Measurements from ENCODE around the gene KLHDC9. TPM values are rescaled to one million over a fixed set of nuclear protein-coding genes. Genes with fewer than 3 reads are reported as not detected.

KLHDC9 gene
- total RNA-seq, 1 donor: 2.2 TPM

DNA sequence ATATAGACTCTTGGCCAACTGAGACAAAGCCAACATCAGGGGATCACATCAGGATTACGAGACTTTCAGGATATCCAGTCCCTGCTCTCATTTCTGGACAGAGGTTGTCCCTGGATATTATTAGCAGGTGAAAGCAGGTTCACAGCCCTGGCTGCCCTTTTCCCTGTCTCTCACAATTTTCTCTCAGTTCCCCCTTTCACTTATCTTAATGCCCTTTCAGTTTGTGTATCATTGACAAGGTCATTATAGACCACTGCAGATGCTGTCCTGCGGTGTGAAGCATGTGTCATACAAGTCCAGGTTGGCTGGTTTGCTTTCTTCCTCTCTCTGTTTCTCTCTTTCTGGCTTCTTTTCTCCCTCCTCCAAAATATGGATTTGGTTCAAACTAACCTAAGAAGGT is 2.1 kb upstream of the KLHDC9 start:
- H3K4me3 ChIP-seq (ENCODE audit: low read depth, low read length): no peak overlapping the region
- DNase-seq (ENCODE audit: low read depth): no peak
- TF ChIP-seq, protein P1, sequence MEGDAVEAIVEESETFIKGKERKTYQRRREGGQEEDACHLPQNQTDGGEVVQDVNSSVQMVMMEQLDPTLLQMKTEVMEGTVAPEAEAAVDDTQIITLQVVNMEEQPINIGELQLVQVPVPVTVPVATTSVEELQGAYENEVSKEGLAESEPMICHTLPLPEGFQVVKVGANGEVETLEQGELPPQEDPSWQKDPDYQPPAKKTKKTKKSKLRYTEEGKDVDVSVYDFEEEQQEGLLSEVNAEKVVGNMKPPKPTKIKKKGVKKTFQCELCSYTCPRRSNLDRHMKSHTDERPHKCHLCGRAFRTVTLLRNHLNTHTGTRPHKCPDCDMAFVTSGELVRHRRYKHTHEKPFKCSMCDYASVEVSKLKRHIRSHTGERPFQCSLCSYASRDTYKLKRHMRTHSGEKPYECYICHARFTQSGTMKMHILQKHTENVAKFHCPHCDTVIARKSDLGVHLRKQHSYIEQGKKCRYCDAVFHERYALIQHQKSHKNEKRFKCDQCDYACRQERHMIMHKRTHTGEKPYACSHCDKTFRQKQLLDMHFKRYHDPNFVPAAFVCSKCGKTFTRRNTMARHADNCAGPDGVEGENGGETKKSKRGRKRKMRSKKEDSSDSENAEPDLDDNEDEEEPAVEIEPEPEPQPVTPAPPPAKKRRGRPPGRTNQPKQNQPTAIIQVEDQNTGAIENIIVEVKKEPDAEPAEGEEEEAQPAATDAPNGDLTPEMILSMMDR (IDR thresholded peaks at IDR 0.05; ENCODE audit: insufficient read depth, low read depth, low read length): no peak

DNA sequence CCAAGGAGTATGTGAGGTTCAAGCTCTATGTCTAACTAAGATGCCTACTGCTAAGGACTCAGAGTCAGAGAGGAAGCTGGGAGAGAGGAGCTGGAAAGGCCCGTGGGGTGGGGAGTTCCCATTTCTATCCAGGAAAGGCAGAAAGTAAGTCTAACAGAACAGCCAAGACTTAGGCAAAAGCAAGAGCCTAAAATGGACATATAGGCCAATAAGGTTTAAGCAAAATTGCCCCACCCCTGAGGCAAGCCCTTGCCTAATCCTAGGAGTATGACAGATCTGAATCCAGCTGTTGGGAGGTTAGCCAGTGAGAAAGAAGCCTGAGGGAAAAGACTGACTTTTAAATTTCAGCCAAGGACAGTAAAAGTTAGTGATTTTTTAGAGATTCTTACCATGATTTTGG is 1.6 kb upstream of the KLHDC9 start:
- TF ChIP-seq, protein P1 (IDR thresholded peaks at IDR 0.05; ENCODE audit: insufficient read depth, low read depth, low read length): no peak
- no peak overlapping the region for H3K4me3 ChIP-seq (ENCODE audit: low read depth, low read length)
- DNase-seq (ENCODE audit: low read depth): peak; percentile 87

DNA sequence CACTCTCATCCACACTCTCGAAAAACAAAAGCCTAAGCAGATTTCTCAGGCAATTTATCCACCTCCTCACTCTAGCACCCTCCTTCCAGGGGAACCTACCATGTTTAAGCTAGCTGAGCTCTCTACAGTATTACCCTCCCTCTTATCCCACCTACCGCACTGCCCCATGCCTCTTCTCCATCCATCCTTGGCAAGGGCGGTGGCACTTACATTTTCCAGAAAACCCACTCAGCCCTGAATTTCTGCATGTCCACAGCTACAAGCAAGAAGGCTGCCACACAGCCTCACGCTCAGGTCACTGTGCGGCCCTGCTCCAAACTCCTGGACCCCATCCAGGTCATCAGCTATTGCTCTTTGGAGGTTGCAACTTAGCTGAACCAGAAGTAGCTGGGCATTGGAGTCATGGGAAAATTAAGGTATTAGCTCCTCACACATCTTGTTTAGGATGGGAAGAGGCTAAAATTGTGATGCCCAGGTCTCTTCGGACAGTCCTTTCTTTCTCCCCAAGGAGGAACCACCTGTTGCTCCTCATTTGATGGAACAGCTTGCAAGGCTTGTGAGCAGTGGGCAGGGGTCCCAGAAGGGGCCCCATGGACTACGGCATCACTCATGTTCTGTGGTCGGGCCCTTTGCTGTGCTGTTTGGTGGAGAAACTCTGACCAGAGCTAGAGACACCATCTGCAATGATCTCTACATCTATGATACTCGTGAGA is 1.1 kb downstream of the KLHDC9 start:
- DNase-seq (ENCODE audit: low read depth): no peak
- TF ChIP-seq, protein P1 (IDR thresholded peaks at IDR 0.05; ENCODE audit: insufficient read depth, low read depth, low read length): no peak
- no peak overlapping the region for H3K4me3 ChIP-seq (ENCODE audit: low read depth, low read length)

DNA sequence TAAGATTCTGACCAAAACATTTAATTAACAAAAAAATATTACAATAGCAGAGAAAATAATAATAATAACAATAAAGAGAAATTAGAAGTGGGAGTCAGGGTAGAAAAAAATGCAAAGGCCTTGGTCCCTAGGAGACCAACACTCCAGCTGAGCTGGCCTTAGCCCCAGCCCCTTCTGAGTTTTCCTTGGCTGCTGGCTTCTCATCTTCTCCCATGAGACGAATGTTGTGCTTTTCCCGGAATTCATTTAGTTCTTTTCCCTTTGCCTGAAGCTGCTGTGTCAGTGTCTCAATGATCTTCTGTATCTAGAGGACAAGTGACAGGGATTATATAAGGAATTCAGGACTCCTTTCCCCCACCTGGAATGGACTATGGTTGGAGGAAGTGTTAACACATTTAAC is 2.4 kb downstream of the KLHDC9 start:
- TF ChIP-seq, protein P1 (IDR thresholded peaks at IDR 0.05; ENCODE audit: insufficient read depth, low read depth, low read length): no peak
- no peak overlapping the region for H3K4me3 ChIP-seq (ENCODE audit: low read depth, low read length)
- DNase-seq (ENCODE audit: low read depth): no peak

DNA sequence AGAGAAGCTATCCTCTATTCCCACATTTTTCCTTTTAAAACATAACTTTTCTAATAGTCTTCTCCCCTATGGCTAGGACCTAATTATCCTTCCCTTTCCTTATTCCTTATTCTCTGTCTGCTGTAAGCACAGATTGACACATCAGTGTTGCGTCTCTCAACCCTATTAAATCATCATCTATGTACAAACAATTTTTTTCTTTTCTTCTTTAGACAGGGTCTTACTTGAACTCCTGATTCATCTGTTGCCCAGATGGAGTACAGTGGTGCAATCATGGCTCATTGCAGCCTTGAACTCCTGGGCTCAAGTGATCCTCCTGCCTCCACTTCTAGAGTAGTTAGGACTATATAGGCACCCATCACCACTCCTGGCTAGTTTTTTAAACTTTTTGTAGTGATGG is 8.3 kb downstream of the KLHDC9 start:
- no peak overlapping the region for H3K4me3 ChIP-seq (ENCODE audit: low read depth, low read length)
- TF ChIP-seq, protein P1 (IDR thresholded peaks at IDR 0.05; ENCODE audit: insufficient read depth, low read depth, low read length): no peak
- DNase-seq (ENCODE audit: low read depth): no peak

DNA sequence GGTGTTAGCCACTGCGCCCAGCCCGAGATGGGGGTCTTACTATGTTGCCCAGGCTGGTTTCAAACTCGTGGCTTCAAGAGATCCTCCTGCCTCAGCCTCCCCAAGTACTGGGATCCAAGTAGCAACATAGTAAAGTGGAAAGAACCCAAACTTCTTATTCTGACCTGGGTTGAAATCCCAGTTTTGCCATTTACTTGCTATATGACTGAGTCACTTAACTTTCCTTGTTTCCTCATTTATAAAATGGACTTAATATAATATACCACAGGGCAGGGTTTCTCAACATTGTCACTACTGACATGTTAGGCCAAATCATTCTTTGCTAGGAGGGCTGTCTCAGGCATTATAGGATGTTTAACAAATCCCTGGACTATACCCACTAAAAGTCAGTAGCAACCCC is 13.0 kb downstream of the KLHDC9 start:
- no peak for DNase-seq (ENCODE audit: low read depth)
- TF ChIP-seq, protein P1 (IDR thresholded peaks at IDR 0.05; ENCODE audit: insufficient read depth, low read depth, low read length): no peak
- H3K4me3 ChIP-seq (ENCODE audit: low read depth, low read length): no peak overlapping the region

DNA sequence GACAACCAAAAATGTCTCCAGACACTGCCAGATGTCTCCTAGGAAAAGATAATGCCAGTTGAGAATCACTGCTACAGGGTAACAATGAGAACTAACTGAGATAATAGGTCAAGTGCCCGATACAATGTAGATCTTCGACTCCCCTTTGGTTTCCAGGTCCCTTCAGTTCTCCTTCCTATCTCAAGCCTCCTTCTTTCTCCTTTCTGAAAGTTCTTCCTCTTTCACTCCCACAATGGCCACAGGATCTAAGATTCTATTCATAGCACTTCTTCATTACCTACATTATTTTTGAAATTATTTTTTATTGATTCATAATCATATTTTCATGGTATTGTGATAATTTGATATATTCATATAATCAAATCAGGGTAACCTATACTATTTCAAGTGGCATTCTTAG is 13.4 kb downstream of the KLHDC9 start:
- no peak overlapping the region for H3K4me3 ChIP-seq (ENCODE audit: low read depth, low read length)
- DNase-seq (ENCODE audit: low read depth): no peak
- TF ChIP-seq, protein P1 (IDR thresholded peaks at IDR 0.05; ENCODE audit: insufficient read depth, low read depth, low read length): no peak
